ENCODE results near the gene SLC39A13.

Gene SLC39A13

DNA sequence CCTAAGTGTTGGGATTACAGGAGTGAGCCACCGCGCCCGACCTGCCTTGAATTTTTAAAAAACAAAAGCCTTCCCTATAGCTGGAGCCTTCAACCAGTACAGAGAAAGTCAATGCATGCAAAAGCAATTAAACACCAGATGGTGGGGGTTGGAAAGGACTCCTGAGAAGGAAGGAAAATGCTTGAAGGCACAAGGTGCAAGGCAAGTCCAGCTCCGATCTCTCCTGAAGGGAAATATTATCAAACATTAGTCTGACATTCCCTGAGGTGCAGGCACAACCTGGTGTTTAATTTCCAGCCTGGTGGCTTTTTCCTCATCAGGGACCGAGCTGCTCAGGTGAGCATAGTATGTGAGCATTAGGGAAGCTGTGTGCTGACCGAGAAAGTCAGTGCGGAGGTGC is 53.5 kb downstream of the SLC39A13 start:
- DNase-seq, result no peak

DNA sequence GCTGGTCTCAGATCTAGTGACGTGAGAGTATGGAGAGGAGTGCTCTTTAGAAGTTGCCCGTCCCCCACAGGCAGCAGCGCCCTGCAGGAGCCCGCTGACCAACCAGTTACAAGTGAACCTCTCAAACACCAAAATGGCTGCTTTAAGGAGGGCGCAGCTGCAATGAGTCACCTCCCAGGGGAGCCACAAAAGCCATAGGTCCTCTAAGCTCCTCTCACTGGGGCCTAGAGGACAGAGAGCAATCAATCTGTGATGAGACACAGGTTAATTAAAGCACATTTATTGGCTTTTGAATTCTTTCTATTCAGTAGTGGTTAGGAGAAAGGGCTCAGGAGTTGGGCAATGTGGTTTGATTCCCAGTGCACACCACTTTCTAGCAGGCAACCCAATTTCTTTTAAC is 56.1 kb downstream of the SLC39A13 start:
- no peak for DNase-seq

All from activated naive CD4-positive, alpha-beta T cell (primary cell).